ENCODE measurements around the gene CHCHD3.

GRCh38 chr7:132881317-132881716 is 200.6 kb downstream of the CHCHD3 start:
- TF ChIP-seq CTCF (conservative IDR thresholded peaks at IDR 0.05; ENCODE audit: low read depth, low read length): no peak
- TF ChIP-seq CEBPB (IDR thresholded peaks at IDR 0.05; ENCODE audit: low read depth, low read length): no peak
- TF ChIP-seq ELK1 (IDR thresholded peaks at IDR 0.05; ENCODE audit: borderline replicate concordance, low read depth, low read length): no peak
- TF ChIP-seq POLR2A (IDR thresholded peaks at IDR 0.05; ENCODE audit: low read depth, low read length): no peak
- no peak for TF ChIP-seq SMC3 (IDR thresholded peaks at IDR 0.05; ENCODE audit: low read depth, low read length)
- TF ChIP-seq MXI1 (IDR thresholded peaks at IDR 0.05; ENCODE audit: borderline replicate concordance, low read depth, low read length): no peak
- no peak for TF ChIP-seq CHD1 (IDR thresholded peaks at IDR 0.05; ENCODE audit: low read depth, low read length)
- TF ChIP-seq BHLHE40 (IDR thresholded peaks at IDR 0.05; ENCODE audit: low read depth, low read length): no peak
- no peak for TF ChIP-seq USF2 (IDR thresholded peaks at IDR 0.05; ENCODE audit: low read depth, low read length)
- no peak for TF ChIP-seq RFX5 (IDR thresholded peaks at IDR 0.05; ENCODE audit: low read depth, low read length)
